ENCODE data around the gene STEAP1B. TPM values are rescaled to one million over a fixed set of nuclear protein-coding genes. Genes with fewer than 3 reads are reported as not detected.

Gene STEAP1B
- total and polyA plus RNA-seq, 2 donors (not counting 3 experiments of a cell fraction or from before 2014, with no cell fraction given): 32.2 to 46.1 TPM

DNA sequence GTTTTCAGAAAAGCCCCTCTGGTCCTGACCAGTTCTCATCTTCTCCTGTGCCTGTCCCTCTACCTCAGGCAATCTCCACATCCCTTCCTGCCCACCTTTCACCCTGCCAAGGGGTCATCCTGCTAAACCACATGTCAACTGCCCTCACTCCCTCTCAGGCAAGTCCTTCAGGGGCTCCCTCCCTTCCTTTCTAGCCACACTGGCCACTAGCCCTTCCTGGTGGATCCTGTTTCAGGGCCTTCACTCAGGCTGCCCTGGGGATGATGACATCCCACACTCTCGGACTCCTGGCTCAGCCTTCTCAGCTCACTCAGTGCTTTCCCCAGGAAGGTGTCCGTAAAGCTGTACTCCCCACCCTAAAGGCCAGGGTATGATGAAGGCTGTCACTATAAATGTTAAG, 13.4 kb downstream of the STEAP1B start:
- FAIRE-seq (no peak), DNase-seq (ENCODE audit: low read depth, low spot score) (no peak)
- intact Hi-C loops (cut with micrococcal nuclease): loop anchor here (5.0 kb wide), 1 partner anchor 129 kb away; the partner anchor contains the start of gene RAPGEF5
- H3K36me3 ChIP-seq (ENCODE audit: control insufficient read depth in 2 of 2, extremely low read depth in 1 of 2, insufficient read depth in 2 of 2, low read length in 2 of 2): peaks cover 0 to 12% of the 10 kb centered on the region in 2 experiments
- H3K9ac ChIP-seq (replicated peaks; ENCODE audit: extremely low read depth, insufficient read depth, low read length): no peak overlapping the region
- peaks cover 42% of the 10 kb centered on the region for H3K79me2 ChIP-seq (ENCODE audit: control insufficient read depth, insufficient read depth, low read length)
- H3K4me1 ChIP-seq (ENCODE audit: control insufficient read depth, extremely low read depth, insufficient read depth, low read length): peaks cover 65% of the 10 kb centered on the region
- no peak overlapping the region for H3K4me3 ChIP-seq (replicated peaks in 1 of 3; ENCODE audit: insufficient read depth in 1 of 3, low read depth in 1 of 3, low read length in 3 of 3)
- ChIA-PET POLR2A (no interaction called here), CTCF (interaction anchor here (1.5 to 6.4 kb wide), 3 partner anchors 34 to 377 kb away, joined by 6 to 81 read pairs (median 9); no protein-coding TSS in a partner anchor)
- no peak overlapping the region for H3K4me2 ChIP-seq (ENCODE audit: insufficient read depth, low read length)
- dilution Hi-C loops (cut with MboI; ENCODE audit: extremely low pct_ligation_motif_present, low sequenced_read_pairs): no loop called here
- H3K9me3 ChIP-seq (replicated peaks; ENCODE audit: control insufficient read depth, insufficient read depth, low read length): no peaks in the 10 kb centered on the region
- no peaks in the 10 kb centered on the region for H4K20me1 ChIP-seq (replicated peaks; ENCODE audit: control insufficient read depth, extremely low read depth, insufficient read depth, low read length)
- BruUV-seq (replicated peaks): no TSS peak
- peak overlapping the region; percentile 81 for H3K27ac ChIP-seq (ENCODE audit: insufficient read depth, low read depth, low read length)
- TF ChIP-seq, protein P1, sequence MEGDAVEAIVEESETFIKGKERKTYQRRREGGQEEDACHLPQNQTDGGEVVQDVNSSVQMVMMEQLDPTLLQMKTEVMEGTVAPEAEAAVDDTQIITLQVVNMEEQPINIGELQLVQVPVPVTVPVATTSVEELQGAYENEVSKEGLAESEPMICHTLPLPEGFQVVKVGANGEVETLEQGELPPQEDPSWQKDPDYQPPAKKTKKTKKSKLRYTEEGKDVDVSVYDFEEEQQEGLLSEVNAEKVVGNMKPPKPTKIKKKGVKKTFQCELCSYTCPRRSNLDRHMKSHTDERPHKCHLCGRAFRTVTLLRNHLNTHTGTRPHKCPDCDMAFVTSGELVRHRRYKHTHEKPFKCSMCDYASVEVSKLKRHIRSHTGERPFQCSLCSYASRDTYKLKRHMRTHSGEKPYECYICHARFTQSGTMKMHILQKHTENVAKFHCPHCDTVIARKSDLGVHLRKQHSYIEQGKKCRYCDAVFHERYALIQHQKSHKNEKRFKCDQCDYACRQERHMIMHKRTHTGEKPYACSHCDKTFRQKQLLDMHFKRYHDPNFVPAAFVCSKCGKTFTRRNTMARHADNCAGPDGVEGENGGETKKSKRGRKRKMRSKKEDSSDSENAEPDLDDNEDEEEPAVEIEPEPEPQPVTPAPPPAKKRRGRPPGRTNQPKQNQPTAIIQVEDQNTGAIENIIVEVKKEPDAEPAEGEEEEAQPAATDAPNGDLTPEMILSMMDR (IDR thresholded peaks at IDR 0.05; ENCODE audit: extremely low read depth in 1 of 2, insufficient read depth in 1 of 2, low read depth in 1 of 2, low read length in 2 of 2): no peak
- no peak for TF ChIP-seq POLR2AphosphoS5 (IDR thresholded peaks at IDR 0.05; ENCODE audit: insufficient read depth, low read depth, low read length)
- TF ChIP-seq, protein P2, sequence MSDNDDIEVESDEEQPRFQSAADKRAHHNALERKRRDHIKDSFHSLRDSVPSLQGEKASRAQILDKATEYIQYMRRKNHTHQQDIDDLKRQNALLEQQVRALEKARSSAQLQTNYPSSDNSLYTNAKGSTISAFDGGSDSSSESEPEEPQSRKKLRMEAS (IDR thresholded peaks at IDR 0.05; ENCODE audit: insufficient read depth, insufficient read length): no peak
- TF ChIP-seq FOS (IDR thresholded peaks at IDR 0.05; ENCODE audit: borderline replicate concordance, insufficient read depth, low read length): no peak
- TF ChIP-seq JUN (IDR thresholded peaks at IDR 0.05; ENCODE audit: borderline replicate concordance, insufficient read depth, insufficient read length, low read depth): no peak
- TF ChIP-seq POLR2A (IDR thresholded peaks at IDR 0.05; ENCODE audit: low read depth, low read length): no peak
- no peak for TF ChIP-seq EZH2 (IDR thresholded peaks at IDR 0.05; ENCODE audit: borderline replicate concordance, low read depth, low read length, severe bottlenecking)
- no peak for TF ChIP-seq MYC (IDR thresholded peaks at IDR 0.05; ENCODE audit: low read depth, low read length)
- no peak for TF ChIP-seq GATA2 (IDR thresholded peaks at IDR 0.05; ENCODE audit: insufficient read depth, insufficient read length, low read depth, low read length)
- H3K9me1 ChIP-seq (replicated peaks; ENCODE audit: control insufficient read depth, extremely low read depth, insufficient read depth, low read length): no peaks in the 10 kb centered on the region
- no peak overlapping the region for H2AFZ ChIP-seq (ENCODE audit: low read depth, low read length)
- H3K27me3 ChIP-seq (ENCODE audit: control insufficient read depth in 2 of 2, insufficient read depth in 2 of 2, low read length in 2 of 2): no peaks in the 10 kb centered on the region
